ENCODE measurements around the gene SLC22A31.
"Not testable (repeated sequence)": the region's sequence is repeated elsewhere in the genome, so short reads cannot be mapped to it uniquely, and the experiment has no call there.

Gene SLC22A31

GRCh38 chr16:89200124-89200849 lies at the start of gene SLC22A31:
Gene SLC22A31, minus strand, starts transcription at chr16:89200537. Its CDS starts 36 bp downstream, at chr16:89200501.
- DNase-seq (ENCODE audit: low read depth in 2 of 2): no peak

GRCh38 chr16:89248196-89248982 lies 48.1 kb upstream of the SLC22A31 start:
- no peak for DNase-seq (ENCODE audit: low read depth in 2 of 2)

- DNase-seq (ENCODE audit: low read depth in 2 of 2): not testable (repeated sequence)
Observed at GRCh38 chr16:89247734-89248075, 47.4 kb upstream of the SLC22A31 start.

- DNase-seq (ENCODE audit: low read depth in 2 of 2): peak; percentile 84 to 88
Observed at GRCh38 chr16:89246903-89247733, 46.8 kb upstream of the SLC22A31 start.

- DNase-seq (ENCODE audit: low read depth in 2 of 2): no peak
Observed at GRCh38 chr16:89246383-89246902, 46.1 kb upstream of the SLC22A31 start.

GRCh38 chr16:89244754-89245153 lies 44.4 kb upstream of the SLC22A31 start:
- DNase-seq (ENCODE audit: low read depth in 2 of 2): no peak

- DNase-seq (ENCODE audit: low read depth in 2 of 2): not testable (repeated sequence)
Observed at GRCh38 chr16:89244264-89244663, 43.9 kb upstream of the SLC22A31 start.

- DNase-seq (ENCODE audit: low read depth in 2 of 2): no peak
Observed at GRCh38 chr16:89243664-89244063, 43.3 kb upstream of the SLC22A31 start.

GRCh38 chr16:89242795-89243200 lies 42.5 kb upstream of the SLC22A31 start:
- no peak for DNase-seq (ENCODE audit: low read depth in 2 of 2)

- peak; percentile 62 for DNase-seq (ENCODE audit: low read depth in 2 of 2)
Observed at GRCh38 chr16:89241187-89242007, 41.1 kb upstream of the SLC22A31 start.

GRCh38 chr16:89237733-89238132 lies 37.4 kb upstream of the SLC22A31 start:
- no peak for DNase-seq (ENCODE audit: low read depth in 2 of 2)

GRCh38 chr16:89233678-89234490 lies 33.5 kb upstream of the SLC22A31 start:
- no peak for DNase-seq (ENCODE audit: low read depth in 2 of 2)

- no peak for DNase-seq (ENCODE audit: low read depth in 2 of 2)
Observed at GRCh38 chr16:89232107-89232506, 31.8 kb upstream of the SLC22A31 start.

GRCh38 chr16:89230255-89230654 lies 29.9 kb upstream of the SLC22A31 start:
- no peak for DNase-seq (ENCODE audit: low read depth in 2 of 2)

GRCh38 chr16:89224665-89225064 lies 24.3 kb upstream of the SLC22A31 start:
- no peak for DNase-seq (ENCODE audit: low read depth in 2 of 2)

- no peak for DNase-seq (ENCODE audit: low read depth in 2 of 2)
Observed at GRCh38 chr16:89222931-89223330, 22.6 kb upstream of the SLC22A31 start.

GRCh38 chr16:89221604-89222003 lies 21.3 kb upstream of the SLC22A31 start:
- no peak for DNase-seq (ENCODE audit: low read depth in 2 of 2)

GRCh38 chr16:89219365-89219764 lies 19.0 kb upstream of the SLC22A31 start:
- no peak for DNase-seq (ENCODE audit: low read depth in 2 of 2)

GRCh38 chr16:89217388-89218191 lies 17.3 kb upstream of the SLC22A31 start, which contains the start of gene ZNF778:
Gene ZNF778, plus strand, starts transcription at chr16:89217703. Its CDS starts 3,425 bp downstream, at chr16:89221128.
- DNase-seq (ENCODE audit: low read depth in 2 of 2): peak; percentile 58 to 66

- no peak for DNase-seq (ENCODE audit: low read depth in 2 of 2)
Observed at GRCh38 chr16:89217138-89217387, 16.7 kb upstream of the SLC22A31 start.

Data from stimulated activated CD8-positive, alpha-beta memory T cell treated with anti-CD3 and anti-CD28 coated beads, Interleukin-15, amount 100 ng/mL, for 4 hours (primary cell).